ENCODE data around the gene FBXO45. TPM values are rescaled to one million over a fixed set of nuclear protein-coding genes. Genes with fewer than 3 reads are reported as not detected.

The FBXO45 gene
- total and polyA plus RNA-seq, 4 donors: 3.7 to 10.2 (median 5.9) TPM

Small RNA genes within 50 kb of the gene (small RNA-seq; reads per million reads assigned to genes)
- gene RPS29P3 (ENCODE audit: low replicate concordance): 0.08 reads per million

Other genes with a start within 250 kb of the FBXO45 start
- gene TM4SF19, start 230.3 kb upstream of the FBXO45 start, total RNA-seq: 1 to 10 TPM in 1 of 2 donors, not detected in 1; 7.5 TPM
- gene TM4SF19, start 230.3 kb upstream of the FBXO45 start, polyA plus RNA-seq: 1 to 10 TPM; 3.5 to 9.8 TPM
- gene UBXN7, start 136.2 kb upstream of the FBXO45 start, total RNA-seq: 10 to 100 TPM; 36.0 to 45.8 TPM
- gene UBXN7, start 136.2 kb upstream of the FBXO45 start, polyA plus RNA-seq: 10 to 100 TPM in 1 of 2 donors, 1 to 10 TPM in 1; 5.2 to 14.7 TPM
- gene RNF168, start 64.9 kb upstream of the FBXO45 start, total RNA-seq: 10 to 100 TPM; 16.6 to 25.7 TPM
- 1 to 10 TPM; 7.2 to 9.4 TPM for gene RNF168, start 64.9 kb upstream of the FBXO45 start, polyA plus RNA-seq
- gene SMCO1, start 53.3 kb upstream of the FBXO45 start, total RNA-seq: not detected
- not detected for gene SMCO1, start 53.3 kb upstream of the FBXO45 start, polyA plus RNA-seq
- gene WDR53, start 106 bp upstream of the FBXO45 start, total RNA-seq: 1 to 10 TPM; 6.3 to 9.5 TPM
- gene WDR53, start 106 bp upstream of the FBXO45 start, polyA plus RNA-seq: 10 to 100 TPM in 1 of 2 donors, 1 to 10 TPM in 1; 9.5 to 17.4 TPM
- 10 to 100 TPM in 1 of 2 donors, 1 to 10 TPM in 1; 9.7 to 17.6 TPM for gene NRROS, start 71.0 kb downstream of the FBXO45 start, total RNA-seq
- gene NRROS, start 71.0 kb downstream of the FBXO45 start, polyA plus RNA-seq: 10 to 100 TPM in 1 of 2 donors, 1 to 10 TPM in 1; 6.6 to 16.3 TPM
- 1 to 10 TPM; 3.1 to 4.3 TPM for gene CEP19, start 143.6 kb downstream of the FBXO45 start, total RNA-seq
- 1 to 10 TPM in 1 of 2 donors, under 1 TPM in 1; 0.93 to 1.7 TPM for gene CEP19, start 143.6 kb downstream of the FBXO45 start, polyA plus RNA-seq
- 10 to 100 TPM; 20.3 to 20.4 TPM for gene PIGX, start 143.7 kb downstream of the FBXO45 start, total RNA-seq
- gene PIGX, start 143.7 kb downstream of the FBXO45 start, polyA plus RNA-seq: 10 to 100 TPM in 1 of 2 donors, 1 to 10 TPM in 1; 8.4 to 10.7 TPM
- 10 to 100 TPM; 69.6 to 81.4 TPM for gene PAK2, start 171.2 kb downstream of the FBXO45 start, total RNA-seq
- 10 to 100 TPM; 23.7 to 40.6 TPM for gene PAK2, start 171.2 kb downstream of the FBXO45 start, polyA plus RNA-seq

Measured in lung (tissue), 5 donors.